Keratinocyte (primary cell): ENCODE measurements around the gene ATRAID.

Experiments
- CTCF ChIP-seq, 3 experiments: IDR thresholded peaks in 1 of 3; conservative IDR thresholded peaks in 1 of 3; optimal IDR thresholded peaks in 1 of 3; 2 replicates in 2 of 3; 3 replicates in 1 of 3; pipeline versions ENCODE3 to v1.5.1; 2011; ENCODE audit warnings: low read length in 3 of 3, mild to moderate bottlenecking in 3 of 3, moderate library complexity in 2 of 3, control low read depth in 1 of 3, inconsistent platforms in 1 of 3; ENCODE audit not compliant: insufficient read depth in 2 of 3; ENCODE audit errors: extremely low read depth in 1 of 3
- EZH2 ChIP-seq: IDR thresholded peaks from one replicate; pipeline ENCODE4 v1.6.1; 2012; ENCODE audit warnings: inconsistent platforms, mild to moderate bottlenecking, low read length, moderate library complexity

- TF ChIP-seq CTCF (optimal IDR thresholded peaks at IDR 0.05 in 1 of 3, IDR thresholded peaks at IDR 0.05 in 1 of 3, conservative IDR thresholded peaks at IDR 0.05 in 1 of 3; ENCODE audit: extremely low read depth in 1 of 3, insufficient read depth in 2 of 3, low read length in 3 of 3) (no peak), EZH2 (no peak)
Observed at GRCh38 chr2:27227501-27227900, 15.7 kb downstream of the ATRAID start.
